Omental fat pad (tissue), 4 donors: ENCODE results near the gene FASN. TPM values are rescaled to one million over a fixed set of nuclear protein-coding genes. Genes with fewer than 3 reads are reported as not detected.
A peak's percentile ranks its signal among the peaks of the same experiment; 100 is the strongest.

Experiments
- ATAC-seq: fragments of 150-250 bp; one replicate; pipeline ENCODE4 v1.9.1; 2016; ENCODE audit warnings: mild to moderate bottlenecking, moderate library complexity; ENCODE audit not compliant: low FRiP score
- DNase-seq: peaks from one replicate; pipeline ENCODE4 v3.0.0-alpha.2; 2019; ENCODE audit warnings: low spot score
- CTCF ChIP-seq, 3 donors: fragments of 450-650 bp; IDR thresholded peaks; one replicate each; pipeline ENCODE4 v1.5.1; 2016 to 2017; ENCODE audit warnings: antibody characterized with exemption in 3 of 3, mild to moderate bottlenecking in 3 of 3, moderate library complexity in 2 of 3
- total RNA-seq, 4 donors: library from RNA; depleted of rRNA; stranded (reverse); fragments of >200 nt; gene quantifications; one replicate each; pipeline ENCODE4 v1.1.0, GENCODE V29; 2016

FASN gene
- total RNA-seq, 4 donors from 2014 or later = 313 to 1,522 (median 467) TPM

GRCh38 chr17:82065193-82065637 lies 32.8 kb downstream of the FASN start:
- DNase-seq = no peak
- TF ChIP-seq CTCF (IDR thresholded peaks at IDR 0.05) = no peak
- ATAC-seq = peak; percentile 51

- no peak for TF ChIP-seq CTCF (IDR thresholded peaks at IDR 0.05)
- DNase-seq = no peak
- no peak for ATAC-seq
These were observed 33.4 kb downstream of the FASN start for GRCh38 chr17:82064433-82065192.

DNA sequence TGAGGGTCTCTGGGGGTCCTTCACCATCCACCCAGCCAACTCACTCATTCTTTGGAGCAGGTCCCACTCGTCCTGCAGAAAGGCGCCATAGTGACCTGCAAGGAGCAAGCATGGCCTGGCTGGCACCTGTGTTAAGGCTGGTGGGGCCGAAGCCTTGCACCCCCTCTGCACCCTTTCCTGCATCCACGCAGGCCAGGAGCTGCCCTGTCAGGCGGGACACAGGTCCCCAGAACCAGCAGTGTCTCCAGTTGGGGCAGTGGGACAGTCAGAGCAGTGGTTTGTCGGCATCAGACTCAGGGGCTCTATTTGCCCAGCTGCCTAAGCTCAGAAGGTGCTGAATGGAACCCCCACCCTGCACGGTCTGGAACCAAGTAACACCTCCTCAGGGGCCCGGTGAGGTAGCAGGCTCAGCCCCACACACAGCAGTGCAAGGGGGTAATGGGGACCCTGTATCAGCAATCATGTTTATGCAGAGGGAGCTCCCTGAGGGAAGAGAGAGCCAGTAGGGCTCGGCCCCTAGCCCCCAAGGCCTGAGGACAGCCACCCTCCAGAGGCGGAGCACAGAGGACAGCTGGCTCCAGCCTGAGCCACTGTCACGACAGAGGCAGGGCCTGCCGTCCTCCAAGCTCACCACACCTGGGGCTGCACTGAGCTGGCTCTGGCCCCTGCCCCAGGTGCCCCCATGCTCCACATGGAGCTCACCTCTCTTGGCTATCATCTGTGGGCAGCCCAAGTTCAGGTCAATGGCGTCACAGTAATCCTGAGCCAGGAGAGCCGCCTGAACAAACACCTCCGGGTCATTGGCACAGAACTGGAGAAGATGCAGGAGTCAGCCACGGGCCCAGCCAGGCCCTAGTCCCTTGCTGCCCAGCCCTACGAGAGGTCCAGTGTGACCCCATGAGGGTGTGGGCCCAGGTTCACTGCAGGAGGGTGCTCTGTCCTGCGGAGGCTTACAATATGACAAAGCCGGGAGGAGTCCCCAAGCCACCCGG lies 34.3 kb downstream of the FASN start:
- TF ChIP-seq CTCF (IDR thresholded peaks at IDR 0.05) = no peak
- ATAC-seq (no peak), DNase-seq (no peak)

- ATAC-seq (no peak), DNase-seq (no peak)
- no peak for TF ChIP-seq CTCF (IDR thresholded peaks at IDR 0.05)
These were observed 35.1 kb downstream of the FASN start for GRCh38 chr17:82062984-82063368.

- ATAC-seq (no peak), DNase-seq (no peak)
- TF ChIP-seq CTCF (IDR thresholded peaks at IDR 0.05) = no peak
These were observed 35.7 kb downstream of the FASN start for GRCh38 chr17:82062076-82062983.
